ENCODE measurements around the gene MUC4.

Gene MUC4

GRCh38 chr3:195763843-195764825 lies 47.6 kb downstream of the MUC4 start:
- no peak overlapping the region for H3K4me3 ChIP-seq (ENCODE audit: low read depth, low read length)
- TF ChIP-seq, protein P1, sequence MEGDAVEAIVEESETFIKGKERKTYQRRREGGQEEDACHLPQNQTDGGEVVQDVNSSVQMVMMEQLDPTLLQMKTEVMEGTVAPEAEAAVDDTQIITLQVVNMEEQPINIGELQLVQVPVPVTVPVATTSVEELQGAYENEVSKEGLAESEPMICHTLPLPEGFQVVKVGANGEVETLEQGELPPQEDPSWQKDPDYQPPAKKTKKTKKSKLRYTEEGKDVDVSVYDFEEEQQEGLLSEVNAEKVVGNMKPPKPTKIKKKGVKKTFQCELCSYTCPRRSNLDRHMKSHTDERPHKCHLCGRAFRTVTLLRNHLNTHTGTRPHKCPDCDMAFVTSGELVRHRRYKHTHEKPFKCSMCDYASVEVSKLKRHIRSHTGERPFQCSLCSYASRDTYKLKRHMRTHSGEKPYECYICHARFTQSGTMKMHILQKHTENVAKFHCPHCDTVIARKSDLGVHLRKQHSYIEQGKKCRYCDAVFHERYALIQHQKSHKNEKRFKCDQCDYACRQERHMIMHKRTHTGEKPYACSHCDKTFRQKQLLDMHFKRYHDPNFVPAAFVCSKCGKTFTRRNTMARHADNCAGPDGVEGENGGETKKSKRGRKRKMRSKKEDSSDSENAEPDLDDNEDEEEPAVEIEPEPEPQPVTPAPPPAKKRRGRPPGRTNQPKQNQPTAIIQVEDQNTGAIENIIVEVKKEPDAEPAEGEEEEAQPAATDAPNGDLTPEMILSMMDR (IDR thresholded peaks at IDR 0.05; ENCODE audit: low read depth, low read length, missing control alignments) = no peak
- DNase-seq (ENCODE audit: low read depth) = no peak
- in situ Hi-C loops (cut with HindIII; ENCODE audit: low sequenced_read_pairs) = no loop called here

- DNase-seq (ENCODE audit: low read depth) = no peak
- TF ChIP-seq, protein P1 (IDR thresholded peaks at IDR 0.05; ENCODE audit: low read depth, low read length, missing control alignments) = no peak
- H3K4me3 ChIP-seq (ENCODE audit: low read depth, low read length) = no peak overlapping the region
- in situ Hi-C loops (cut with HindIII; ENCODE audit: low sequenced_read_pairs) = no loop called here
These were observed 48.5 kb downstream of the MUC4 start for GRCh38 chr3:195763076-195763830.

- in situ Hi-C loops (cut with HindIII; ENCODE audit: low sequenced_read_pairs) = no loop called here
These were observed 49.1 kb downstream of the MUC4 start for GRCh38 chr3:195762611-195763010.

GRCh38 chr3:195762249-195762585 lies 49.5 kb downstream of the MUC4 start:
- TF ChIP-seq, protein P1 (IDR thresholded peaks at IDR 0.05; ENCODE audit: low read depth, low read length, missing control alignments) = no peak
- in situ Hi-C loops (cut with HindIII; ENCODE audit: low sequenced_read_pairs) = no loop called here
- DNase-seq (ENCODE audit: low read depth) = no peak
- no peak overlapping the region for H3K4me3 ChIP-seq (ENCODE audit: low read depth, low read length)

More at GRCh38 chr3:195762611-195763010, 49.1 kb downstream of the MUC4 start:
- no peak for DNase-seq (ENCODE audit: low read depth)
- TF ChIP-seq, protein P1 (IDR thresholded peaks at IDR 0.05; ENCODE audit: low read depth, low read length, missing control alignments) = no peak
- no peak overlapping the region for H3K4me3 ChIP-seq (ENCODE audit: low read depth, low read length)

DNA sequence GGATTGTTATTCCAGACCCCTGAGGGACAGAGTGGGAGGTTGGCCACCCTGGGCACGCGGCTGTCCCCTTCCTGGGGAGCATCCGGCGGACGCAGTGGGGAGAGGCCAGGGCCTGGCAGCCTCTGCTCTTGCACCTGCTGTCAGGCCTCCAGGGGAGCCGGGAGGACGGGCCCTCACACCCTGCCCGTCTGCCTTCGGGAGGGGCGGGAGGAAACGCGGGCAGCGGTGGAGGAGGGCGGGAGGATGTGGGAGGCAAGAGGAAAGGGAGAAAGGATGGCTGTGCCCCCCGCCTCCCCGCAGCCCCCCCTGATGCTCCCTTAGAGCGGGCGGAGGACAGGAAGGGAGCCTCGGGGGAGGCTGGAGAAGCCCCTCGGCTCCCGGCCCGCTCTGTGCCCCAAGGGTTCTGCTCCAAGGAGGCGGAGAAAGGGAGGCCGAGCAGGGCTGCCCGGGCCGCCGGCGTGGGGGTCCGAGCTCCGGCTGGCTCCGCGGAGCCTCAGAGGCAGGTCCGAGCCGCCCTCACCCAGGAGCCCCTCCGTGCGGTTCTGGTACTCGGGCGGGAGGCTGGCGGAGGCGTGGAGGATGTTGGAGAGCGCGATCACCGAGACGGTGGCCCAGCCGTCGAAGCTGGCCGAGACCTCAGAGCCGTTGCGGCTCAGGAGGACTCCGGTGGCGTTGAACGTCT lies 50.0 kb downstream of the MUC4 start:
- DNase-seq (ENCODE audit: low read depth) = no peak
- in situ Hi-C loops (cut with HindIII; ENCODE audit: low sequenced_read_pairs) = no loop called here
- no peak overlapping the region for H3K4me3 ChIP-seq (ENCODE audit: low read depth, low read length)
- TF ChIP-seq, protein P1 (IDR thresholded peaks at IDR 0.05; ENCODE audit: low read depth, low read length, missing control alignments) = no peak

GRCh38 chr3:195761123-195761566 lies 50.6 kb downstream of the MUC4 start:
- TF ChIP-seq, protein P1 (IDR thresholded peaks at IDR 0.05; ENCODE audit: low read depth, low read length, missing control alignments) = no peak
- H3K4me3 ChIP-seq (ENCODE audit: low read depth, low read length) = no peak overlapping the region
- DNase-seq (ENCODE audit: low read depth) = no peak
- in situ Hi-C loops (cut with HindIII; ENCODE audit: low sequenced_read_pairs) = no loop called here
